ENCODE measurements around the gene MAPKAPK5.

DNA sequence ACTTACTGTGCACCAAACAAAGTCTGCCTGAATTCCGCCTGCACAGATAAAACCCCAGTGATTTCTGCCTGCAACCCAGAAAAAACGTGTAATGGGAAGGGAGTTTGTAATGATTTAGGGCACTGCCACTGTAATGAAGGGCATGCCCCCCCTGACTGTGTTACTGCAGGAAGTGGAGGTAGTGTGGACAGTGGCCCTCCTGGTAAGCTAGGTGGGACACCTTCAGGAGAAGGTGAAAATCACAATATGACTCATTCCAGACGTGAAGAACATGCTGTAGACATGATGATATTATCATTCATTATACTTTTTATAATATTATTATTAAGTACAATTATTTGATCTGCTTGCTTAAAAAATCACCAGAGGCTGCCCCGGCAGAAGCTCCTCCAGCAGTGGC, 59.2 kb downstream of the MAPKAPK5 start:
- TF ChIP-seq, protein P1, sequence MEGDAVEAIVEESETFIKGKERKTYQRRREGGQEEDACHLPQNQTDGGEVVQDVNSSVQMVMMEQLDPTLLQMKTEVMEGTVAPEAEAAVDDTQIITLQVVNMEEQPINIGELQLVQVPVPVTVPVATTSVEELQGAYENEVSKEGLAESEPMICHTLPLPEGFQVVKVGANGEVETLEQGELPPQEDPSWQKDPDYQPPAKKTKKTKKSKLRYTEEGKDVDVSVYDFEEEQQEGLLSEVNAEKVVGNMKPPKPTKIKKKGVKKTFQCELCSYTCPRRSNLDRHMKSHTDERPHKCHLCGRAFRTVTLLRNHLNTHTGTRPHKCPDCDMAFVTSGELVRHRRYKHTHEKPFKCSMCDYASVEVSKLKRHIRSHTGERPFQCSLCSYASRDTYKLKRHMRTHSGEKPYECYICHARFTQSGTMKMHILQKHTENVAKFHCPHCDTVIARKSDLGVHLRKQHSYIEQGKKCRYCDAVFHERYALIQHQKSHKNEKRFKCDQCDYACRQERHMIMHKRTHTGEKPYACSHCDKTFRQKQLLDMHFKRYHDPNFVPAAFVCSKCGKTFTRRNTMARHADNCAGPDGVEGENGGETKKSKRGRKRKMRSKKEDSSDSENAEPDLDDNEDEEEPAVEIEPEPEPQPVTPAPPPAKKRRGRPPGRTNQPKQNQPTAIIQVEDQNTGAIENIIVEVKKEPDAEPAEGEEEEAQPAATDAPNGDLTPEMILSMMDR (conservative IDR thresholded peaks at IDR 0.05; ENCODE audit: low read length), result no peak
- no peak for TF ChIP-seq EZH2phosphoT487 (IDR thresholded peaks at IDR 0.05; ENCODE audit: borderline replicate concordance)

All from Loucy (cell line).